ENCODE measurements around the gene LGMN. TPM values are rescaled to one million over a fixed set of nuclear protein-coding genes. Genes with fewer than 3 reads are reported as not detected.
"Not testable (repeated sequence)": the region's sequence is repeated elsewhere in the genome, so short reads cannot be mapped to it uniquely, and the experiment has no call there.

The LGMN gene
- total and polyA plus RNA-seq, 4 experiments from 2014 or later = 9.6 to 14.0 (median 12.3) TPM

DNA sequence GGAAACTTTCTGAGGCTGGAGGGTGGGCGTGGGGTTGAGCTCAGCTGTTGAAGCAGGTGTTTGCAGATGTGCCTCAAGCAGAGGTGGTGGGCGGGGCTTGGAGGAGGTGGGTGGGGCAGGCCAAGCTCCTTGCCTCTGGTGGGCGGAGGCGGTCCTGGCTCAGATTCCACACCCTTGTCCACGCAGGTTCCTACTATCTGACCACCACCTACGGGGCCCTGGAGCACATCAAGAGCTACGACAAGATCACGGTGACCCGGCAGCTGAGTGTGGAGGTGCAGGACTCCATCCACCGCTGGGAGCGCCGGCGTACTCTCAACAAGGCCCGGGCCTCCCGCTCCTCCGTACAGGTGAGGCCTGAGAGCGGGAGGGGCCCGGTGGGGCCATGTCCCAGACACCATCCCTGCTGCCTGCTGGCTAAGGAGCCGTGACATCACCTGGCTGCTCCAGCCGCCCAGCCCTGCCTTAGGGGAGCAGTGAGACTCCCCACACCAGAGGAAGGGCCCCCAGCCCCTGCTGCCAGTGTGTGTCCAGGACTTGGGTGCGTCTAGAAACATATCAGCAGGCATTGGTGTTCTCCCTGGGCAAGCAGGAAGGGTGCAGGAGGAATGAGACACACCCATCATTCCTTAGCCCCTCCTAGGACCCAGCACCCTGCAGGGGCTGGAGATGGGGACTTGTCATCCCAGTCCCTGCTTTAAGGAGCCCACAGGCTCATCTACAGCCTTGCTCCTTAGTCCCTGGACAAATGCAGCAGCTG lies 63.4 kb downstream of the LGMN start:
- ChIA-PET POLR2A (ENCODE audit: partially characterized antibody) (no interaction called here), CTCF (ENCODE audit: partially characterized antibody) (interaction anchor here (1.0 to 3.1 kb wide), 3 partner anchors 8 to 72 kb away, joined by 3 to 15 read pairs (median 3); no protein-coding TSS in a partner anchor)
- Mint-ChIP-seq H3K4me1 (peaks cover 3 to 12% (median 7%) of the 10 kb centered on the region in 4 donors), H3K36me3 (peaks cover 22 to 56% of the 10 kb centered on the region in 2 donors), H3K27me3 (no peaks in the 10 kb centered on the region), H3K4me3 (no peak overlapping the region), H3K9me3 (no peaks in the 10 kb centered on the region), H3K27ac (peak overlapping the region in 1 of 7 donors; percentile 12)
- Histone ChIP-seq H3K4me1 (ENCODE audit: insufficient read depth, low read length) (peaks cover 12% of the 10 kb centered on the region), H3K4me3 (ENCODE audit: low read length in 2 of 2) (no peak overlapping the region), H3K36me3 (ENCODE audit: insufficient read depth, low read length) (peaks cover 26% of the 10 kb centered on the region), H3K27ac (ENCODE audit: low read depth, low read length) (no peak overlapping the region), H3K9me3 (ENCODE audit: control insufficient read depth in 1 of 2, low read length in 2 of 2) (no peaks in the 10 kb centered on the region), H3K27me3 (ENCODE audit: insufficient read depth, low read length) (no peaks in the 10 kb centered on the region)
- intact Hi-C loops (cut with micrococcal nuclease) = loop anchor here (5.0 to 10.0 kb wide), 3 partner anchors 173 to 550 kb away; partner anchors contain the start of gene RIN3
- no peak for DNase-seq

DNA sequence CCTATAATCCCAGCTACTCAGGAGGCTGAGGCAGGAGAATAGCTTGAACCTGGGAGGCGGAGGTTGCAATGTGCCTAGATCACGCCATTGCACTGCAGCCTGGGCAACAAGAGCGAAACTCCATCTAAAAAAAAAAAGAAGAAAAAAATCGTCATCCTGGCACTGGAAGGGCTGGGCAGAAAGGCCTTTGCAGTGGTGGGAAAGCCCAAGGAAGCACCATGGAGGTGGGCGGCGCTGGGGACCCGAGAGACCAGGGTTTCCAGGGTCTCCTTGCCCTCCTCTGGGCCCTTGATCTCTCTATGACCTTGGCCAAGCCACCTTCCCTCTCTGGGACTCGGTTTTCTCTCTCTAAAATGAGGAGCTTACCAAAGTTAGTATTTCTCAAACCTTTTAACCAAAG lies 65.4 kb downstream of the LGMN start:
- H3K36me3 ChIP-seq (ENCODE audit: insufficient read depth, low read length) = peaks cover 42% of the 10 kb centered on the region
- peaks cover 12% of the 10 kb centered on the region for H3K4me1 ChIP-seq (ENCODE audit: insufficient read depth, low read length)
- no peaks in the 10 kb centered on the region for H3K27me3 ChIP-seq (ENCODE audit: insufficient read depth, low read length)
- Mint-ChIP-seq H3K4me1 (peaks cover 3 to 16% (median 10%) of the 10 kb centered on the region in 4 donors), H3K27me3 (no peaks in the 10 kb centered on the region), H3K27ac (no peak overlapping the region), H3K9me3 (no peaks in the 10 kb centered on the region), H3K36me3 (peaks cover 40 to 64% of the 10 kb centered on the region in 2 donors), H3K4me3 (no peak overlapping the region)
- intact Hi-C loops (cut with micrococcal nuclease) = loop anchor here (5.0 to 10.0 kb wide), 3 partner anchors 171 to 548 kb away; partner anchors contain the start of gene RIN3
- H3K27ac ChIP-seq (ENCODE audit: low read depth, low read length) = no peak overlapping the region
- ChIA-PET CTCF (ENCODE audit: partially characterized antibody) (interaction anchor here (0.7 to 4.9 kb wide), 13 partner anchors 7 to 193 kb away, joined by 3 to 59 read pairs (median 3); no protein-coding TSS in a partner anchor), POLR2A (ENCODE audit: partially characterized antibody) (no interaction called here)
- no peak for DNase-seq
- H3K9me3 ChIP-seq (ENCODE audit: control insufficient read depth in 1 of 2, low read length in 2 of 2) = no peaks in the 10 kb centered on the region
- H3K4me3 ChIP-seq (ENCODE audit: low read length in 2 of 2) = no peak overlapping the region

DNA sequence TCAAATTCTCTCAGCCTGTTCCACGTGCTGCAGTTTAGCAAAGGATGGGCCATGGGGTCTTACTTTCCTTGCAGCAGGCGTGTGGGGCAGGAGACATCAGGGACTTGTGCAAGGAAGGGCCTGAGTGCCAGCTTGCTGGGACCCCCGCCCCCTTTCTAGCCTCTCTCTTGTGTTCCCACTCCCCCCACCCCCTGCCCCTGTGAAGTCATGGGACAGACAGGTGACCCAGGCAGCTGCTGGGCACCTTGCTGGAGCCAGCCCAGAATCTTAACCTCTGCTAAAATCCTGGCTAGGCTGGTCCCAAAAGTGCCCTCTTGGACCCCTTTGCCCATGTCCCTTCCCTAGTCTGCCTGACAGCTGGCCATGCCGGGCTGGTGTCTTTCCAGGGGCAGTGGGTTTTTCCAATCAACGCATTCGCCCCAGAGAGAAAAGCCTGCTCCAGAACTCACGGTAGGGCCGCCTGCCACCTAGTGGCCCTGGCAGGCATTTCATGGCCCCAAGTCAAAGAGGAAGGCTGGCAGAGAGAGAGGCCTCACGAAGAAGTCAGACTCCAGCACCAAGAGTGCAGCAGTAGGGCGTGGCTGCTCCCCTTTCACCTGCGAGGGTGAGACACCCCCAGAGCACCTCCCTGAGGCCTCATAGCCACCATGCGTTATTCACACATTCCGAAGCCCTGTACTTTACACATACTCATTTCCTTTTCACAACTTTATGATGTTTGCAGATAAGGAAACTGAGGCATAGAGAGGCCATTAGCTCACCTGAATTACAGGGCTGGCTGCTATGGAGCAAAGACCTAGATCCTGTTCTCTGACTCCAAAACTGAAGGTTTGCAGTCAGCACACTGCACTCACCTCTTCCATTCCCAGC lies 67.4 kb downstream of the LGMN start:
- intact Hi-C loops (cut with micrococcal nuclease) = loop anchor here (1.0 to 10.0 kb wide), 6 partner anchors 30 to 546 kb away; partner anchors contain the start of gene RIN3

DNA sequence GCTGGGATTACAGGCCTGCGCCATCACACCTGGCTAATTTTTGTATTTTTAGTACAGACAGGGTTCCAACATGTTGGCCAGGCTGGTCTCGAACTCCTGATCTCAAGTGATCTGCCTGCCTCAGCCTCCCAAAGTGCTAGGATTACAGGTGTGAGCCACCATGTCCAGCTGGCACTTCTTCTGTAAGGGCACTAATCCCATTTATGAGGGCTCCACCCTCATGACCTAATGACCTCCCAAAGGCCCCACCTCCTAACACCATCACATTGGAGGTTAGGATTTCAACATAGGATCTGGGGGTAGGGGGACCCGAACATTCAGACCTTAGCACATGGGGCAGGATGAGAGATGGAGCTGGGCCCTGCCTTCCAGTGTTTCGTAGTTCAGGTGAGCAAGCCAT lies 68.1 kb downstream of the LGMN start:
- POLR2A ChIA-PET (ENCODE audit: partially characterized antibody) = interaction anchor here (1.1 to 2.3 kb wide), 4 partner anchors 29 to 167 kb away, joined by 3 to 17 read pairs (median 7); no protein-coding TSS in a partner anchor
- H3K36me3 ChIP-seq (ENCODE audit: insufficient read depth, low read length) = peaks cover 47% of the 10 kb centered on the region
- H3K4me3 Mint-ChIP-seq; H3K9me3 ChIP-seq (ENCODE audit: control insufficient read depth in 1 of 2, low read length in 2 of 2); H3K4me3 ChIP-seq (ENCODE audit: low read length in 2 of 2); H3K27me3 Mint-ChIP-seq; H3K27ac ChIP-seq (ENCODE audit: low read depth, low read length); H3K27me3 ChIP-seq (ENCODE audit: insufficient read depth, low read length); H3K9me3 Mint-ChIP-seq; DNase-seq: not testable (repeated sequence)
- Mint-ChIP-seq H3K36me3 (peaks cover 54 to 76% of the 10 kb centered on the region in 2 donors), H3K27ac (peak overlapping the region in 4 of 7 donors; percentile 4 to 81 (median 24)), H3K4me1 (peaks cover 19 to 42% (median 31%) of the 10 kb centered on the region in 4 donors)
- intact Hi-C loops (cut with micrococcal nuclease) = loop anchor here (5.0 to 10.0 kb wide), 3 partner anchors 168 to 546 kb away; partner anchors contain the start of gene RIN3
- CTCF ChIA-PET (ENCODE audit: partially characterized antibody) = interaction anchor here (0.6 to 4.9 kb wide), 9 partner anchors 10 to 1840 kb away, joined by 3 to 59 read pairs (median 4); no protein-coding TSS in a partner anchor
- H3K4me1 ChIP-seq (ENCODE audit: insufficient read depth, low read length) = peaks cover 34% of the 10 kb centered on the region

More for the DNA sequence above, 67.4 kb downstream of the LGMN start:
- DNase-seq = peak; percentile 68 to 74 (median 72)
- Histone ChIP-seq H3K9me3 (ENCODE audit: control insufficient read depth in 1 of 2, low read length in 2 of 2) (no peaks in the 10 kb centered on the region), H3K27me3 (ENCODE audit: insufficient read depth, low read length) (no peaks in the 10 kb centered on the region), H3K4me3 (ENCODE audit: low read length in 2 of 2) (no peak overlapping the region), H3K36me3 (ENCODE audit: insufficient read depth, low read length) (peaks cover 52% of the 10 kb centered on the region), H3K4me1 (ENCODE audit: insufficient read depth, low read length) (peaks cover 27% of the 10 kb centered on the region), H3K27ac (ENCODE audit: low read depth, low read length) (peak overlapping the region; percentile 23)
- Mint-ChIP-seq H3K27ac (peak overlapping the region; percentile 81 to 90 (median 88)), H3K36me3 (peaks cover 55 to 77% of the 10 kb centered on the region in 2 donors), H3K4me1 (peaks cover 14 to 35% (median 25%) of the 10 kb centered on the region in 4 donors), H3K4me3 (peak overlapping the region in 3 of 8 donors; percentile 13 to 59 (median 43)), H3K9me3 (no peaks in the 10 kb centered on the region), H3K27me3 (no peaks in the 10 kb centered on the region)
- POLR2A ChIA-PET (ENCODE audit: partially characterized antibody) = interaction anchor here (1.1 to 2.3 kb wide), 5 partner anchors 11 to 168 kb away, joined by 3 to 17 read pairs (median 3); no protein-coding TSS in a partner anchor
- CTCF ChIA-PET (ENCODE audit: partially characterized antibody) = interaction anchor here (0.6 to 4.9 kb wide), 19 partner anchors 10 to 1841 kb away, joined by 3 to 59 read pairs (median 4); no protein-coding TSS in a partner anchor

DNA sequence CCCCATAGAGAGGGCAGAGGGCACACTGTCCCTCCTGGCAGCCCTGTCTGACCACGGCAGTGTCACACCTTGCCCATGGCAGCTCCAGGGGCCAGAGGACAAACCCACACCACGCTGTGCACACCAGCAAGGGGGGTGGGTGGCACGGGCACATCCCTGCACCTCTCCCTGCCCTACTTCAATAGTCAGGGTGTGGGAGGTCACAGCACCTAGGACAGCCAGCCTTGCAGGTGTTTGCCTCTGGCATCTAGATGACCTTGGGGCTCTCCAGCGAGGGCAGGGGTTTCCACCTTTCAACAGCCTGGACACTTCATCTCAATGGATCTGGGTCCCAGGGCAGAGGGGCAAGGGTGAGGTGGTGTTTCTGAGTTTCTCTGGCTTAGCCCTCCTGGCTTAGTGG lies 69.2 kb downstream of the LGMN start:
- Mint-ChIP-seq H3K27me3 (no peaks in the 10 kb centered on the region), H3K36me3 (peaks cover 57 to 80% of the 10 kb centered on the region in 2 donors), H3K27ac (peak overlapping the region in 4 of 7 donors; percentile 29 to 81 (median 48)), H3K4me3 (no peak overlapping the region), H3K4me1 (peaks cover 21 to 49% (median 34%) of the 10 kb centered on the region in 4 donors), H3K9me3 (no peaks in the 10 kb centered on the region)
- Histone ChIP-seq H3K9me3 (ENCODE audit: control insufficient read depth in 1 of 2, low read length in 2 of 2) (no peaks in the 10 kb centered on the region), H3K4me1 (ENCODE audit: insufficient read depth, low read length) (peaks cover 39% of the 10 kb centered on the region), H3K4me3 (ENCODE audit: low read length in 2 of 2) (no peak overlapping the region), H3K36me3 (ENCODE audit: insufficient read depth, low read length) (peaks cover 48% of the 10 kb centered on the region), H3K27me3 (ENCODE audit: insufficient read depth, low read length) (no peaks in the 10 kb centered on the region), H3K27ac (ENCODE audit: low read depth, low read length) (no peak overlapping the region)
- CTCF ChIA-PET (ENCODE audit: partially characterized antibody) = interaction anchor here (1.1 to 4.9 kb wide), 4 partner anchors 13 to 65 kb away, joined by 3 to 59 read pairs (median 4); no protein-coding TSS in a partner anchor
- intact Hi-C loops (cut with micrococcal nuclease) = no loop called here
- no peak for DNase-seq
- POLR2A ChIA-PET (ENCODE audit: partially characterized antibody) = interaction anchor here (0.5 kb wide), 1 partner anchor 75 kb away, joined by 6 read pairs; no protein-coding TSS in a partner anchor

DNA sequence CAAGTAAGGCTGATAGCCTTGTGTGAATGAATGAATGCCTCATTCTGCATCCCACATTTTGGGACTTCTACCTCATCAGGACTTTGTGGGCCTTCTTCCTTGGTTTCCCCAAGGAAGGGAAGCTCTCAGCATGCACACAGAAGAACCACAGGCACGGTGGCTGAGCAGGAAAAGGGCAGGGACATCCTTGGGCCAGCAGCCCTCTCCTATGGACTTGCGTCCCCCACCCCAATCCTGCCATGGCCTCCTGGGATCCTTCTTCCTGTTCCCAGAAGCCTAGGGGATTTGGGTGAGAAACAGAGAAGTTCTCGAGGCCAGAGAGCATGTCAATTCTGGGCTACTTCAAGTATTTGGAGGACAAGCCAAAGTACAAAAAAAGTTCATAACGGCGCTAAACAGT lies 69.7 kb downstream of the LGMN start:
- Histone ChIP-seq H3K27me3 (ENCODE audit: insufficient read depth, low read length) (no peaks in the 10 kb centered on the region), H3K9me3 (ENCODE audit: control insufficient read depth in 1 of 2, low read length in 2 of 2) (no peaks in the 10 kb centered on the region), H3K27ac (ENCODE audit: low read depth, low read length) (no peak overlapping the region), H3K36me3 (ENCODE audit: insufficient read depth, low read length) (peaks cover 53% of the 10 kb centered on the region), H3K4me3 (ENCODE audit: low read length in 2 of 2) (no peak overlapping the region), H3K4me1 (ENCODE audit: insufficient read depth, low read length) (peaks cover 43% of the 10 kb centered on the region)
- intact Hi-C loops (cut with micrococcal nuclease) = no loop called here
- ChIA-PET POLR2A (ENCODE audit: partially characterized antibody) (no interaction called here), CTCF (ENCODE audit: partially characterized antibody) (interaction anchor here (1.1 kb wide), 1 partner anchor 25 kb away, joined by 4 read pairs; no protein-coding TSS in a partner anchor)
- Mint-ChIP-seq H3K9me3 (no peaks in the 10 kb centered on the region), H3K36me3 (peaks cover 57 to 81% of the 10 kb centered on the region in 2 donors), H3K27me3 (no peaks in the 10 kb centered on the region), H3K4me1 (peaks cover 21 to 50% (median 36%) of the 10 kb centered on the region in 4 donors), H3K27ac (no peak overlapping the region), H3K4me3 (no peak overlapping the region)
- DNase-seq = no peak

All from CD4-positive, alpha-beta memory T cell (primary cell).